Right atrium auricular region (tissue), 2 donors: ENCODE results near the gene ATG7. TPM values are rescaled to one million over a fixed set of nuclear protein-coding genes. Genes with fewer than 3 reads are reported as not detected.

Experiments
- DNase-seq: peaks from one replicate; pipeline ENCODE4 v3.0.0-alpha.2; 2019; ENCODE audit warnings: low spot score
- H3K27ac ChIP-seq, 2 donors: fragments of 200-600 bp; sonication (generic); 1 replicate in 1 of 2; 2 replicates in 1 of 2; pipeline ENCODE4 v1.5.1; 2016 to 2019
- H3K27me3 ChIP-seq, 2 donors: fragments of 200-600 bp; sonication (generic); one replicate each; pipeline versions ENCODE4 v1.5.1 to v1.6.0; 2017 to 2019
- H3K36me3 ChIP-seq: fragments of 200-600 bp; sonication (generic); one replicate; pipeline ENCODE4 v1.5.1; 2016
- H3K4me1 ChIP-seq, 2 donors: fragments of 200-600 bp; sonication (generic); one replicate each; pipeline versions ENCODE4 v1.5.1 to v1.6.0; 2017 to 2019
- H3K4me3 ChIP-seq, 2 donors: fragments of 200-600 bp; sonication (generic); 1 replicate in 1 of 2; 2 replicates in 1 of 2; pipeline ENCODE4 v1.5.1; 2017 to 2019; ENCODE audit warnings: mild to moderate bottlenecking in 1 of 2, moderate library complexity in 1 of 2
- H3K9me3 ChIP-seq, 2 donors: fragments of 200-600 bp; sonication (generic); one replicate each; pipeline ENCODE4 v1.5.1; 2019
- total RNA-seq, 2 donors: library from RNA; depleted of rRNA; stranded (reverse); fragments of >200 nt; gene quantifications; one replicate each; pipeline ENCODE4 v1.1.0, GENCODE V29; 2016
- TF ChIP-seq, protein P1 (sequence below), 2 donors: fragments of 200-600 bp; sonication (generic); IDR thresholded peaks; one replicate each; pipeline ENCODE4 v1.5.1; 2019; ENCODE audit warnings: antibody characterized with exemption in 2 of 2

The ATG7 gene
- total RNA-seq, 2 donors from 2014 or later, result 15.2 to 23.8 TPM

GRCh38 chr3:11239796-11240195 is 32.4 kb upstream of the ATG7 start:
- DNase-seq, result no peak
- no peaks in the 10 kb centered on the region for H3K36me3 ChIP-seq
- H3K4me1 ChIP-seq, result no peaks in the 10 kb centered on the region
- TF ChIP-seq, protein P1, sequence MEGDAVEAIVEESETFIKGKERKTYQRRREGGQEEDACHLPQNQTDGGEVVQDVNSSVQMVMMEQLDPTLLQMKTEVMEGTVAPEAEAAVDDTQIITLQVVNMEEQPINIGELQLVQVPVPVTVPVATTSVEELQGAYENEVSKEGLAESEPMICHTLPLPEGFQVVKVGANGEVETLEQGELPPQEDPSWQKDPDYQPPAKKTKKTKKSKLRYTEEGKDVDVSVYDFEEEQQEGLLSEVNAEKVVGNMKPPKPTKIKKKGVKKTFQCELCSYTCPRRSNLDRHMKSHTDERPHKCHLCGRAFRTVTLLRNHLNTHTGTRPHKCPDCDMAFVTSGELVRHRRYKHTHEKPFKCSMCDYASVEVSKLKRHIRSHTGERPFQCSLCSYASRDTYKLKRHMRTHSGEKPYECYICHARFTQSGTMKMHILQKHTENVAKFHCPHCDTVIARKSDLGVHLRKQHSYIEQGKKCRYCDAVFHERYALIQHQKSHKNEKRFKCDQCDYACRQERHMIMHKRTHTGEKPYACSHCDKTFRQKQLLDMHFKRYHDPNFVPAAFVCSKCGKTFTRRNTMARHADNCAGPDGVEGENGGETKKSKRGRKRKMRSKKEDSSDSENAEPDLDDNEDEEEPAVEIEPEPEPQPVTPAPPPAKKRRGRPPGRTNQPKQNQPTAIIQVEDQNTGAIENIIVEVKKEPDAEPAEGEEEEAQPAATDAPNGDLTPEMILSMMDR (IDR thresholded peaks at IDR 0.05), result no peak
- H3K9me3 ChIP-seq, result no peaks in the 10 kb centered on the region
- no peaks in the 10 kb centered on the region for H3K27me3 ChIP-seq
- H3K4me3 ChIP-seq, result no peak overlapping the region
- no peak overlapping the region for H3K27ac ChIP-seq

DNA sequence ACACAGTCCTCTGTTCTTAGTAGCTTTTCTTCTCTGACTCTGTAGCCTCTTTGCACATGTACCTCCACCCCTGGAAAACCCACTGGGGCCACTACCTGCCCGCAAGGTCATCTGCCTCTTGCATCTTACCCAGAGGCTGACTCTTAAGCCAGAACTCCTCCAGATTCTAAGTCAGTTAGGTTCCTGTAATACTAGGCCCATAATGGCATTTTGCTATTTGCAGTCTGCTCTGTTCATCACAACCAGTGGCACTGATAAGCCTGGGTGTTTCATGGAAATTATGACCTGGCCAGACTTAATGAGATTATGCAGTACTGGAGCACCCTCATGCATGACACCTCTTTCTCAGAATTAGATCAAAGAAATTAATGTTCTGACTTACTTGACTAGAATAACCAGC is 31.7 kb upstream of the ATG7 start:
- DNase-seq, result no peak
- TF ChIP-seq, protein P1 (IDR thresholded peaks at IDR 0.05), result no peak
- H3K4me1 ChIP-seq, result no peaks in the 10 kb centered on the region
- H3K27ac ChIP-seq, result no peak overlapping the region
- no peak overlapping the region for H3K4me3 ChIP-seq
- H3K27me3 ChIP-seq, result no peaks in the 10 kb centered on the region
- H3K36me3 ChIP-seq, result no peaks in the 10 kb centered on the region
- no peaks in the 10 kb centered on the region for H3K9me3 ChIP-seq

GRCh38 chr3:11244121-11244677 is 28.0 kb upstream of the ATG7 start:
- no peak for DNase-seq
- no peaks in the 10 kb centered on the region for H3K27me3 ChIP-seq
- H3K36me3 ChIP-seq, result no peaks in the 10 kb centered on the region
- H3K27ac ChIP-seq, result no peak overlapping the region
- no peaks in the 10 kb centered on the region for H3K4me1 ChIP-seq
- TF ChIP-seq, protein P1 (IDR thresholded peaks at IDR 0.05), result no peak
- H3K9me3 ChIP-seq, result no peaks in the 10 kb centered on the region
- no peak overlapping the region for H3K4me3 ChIP-seq

GRCh38 chr3:11245276-11245675 is 26.9 kb upstream of the ATG7 start:
- Histone ChIP-seq H3K27me3 (no peaks in the 10 kb centered on the region), H3K27ac (no peak overlapping the region), H3K36me3 (no peaks in the 10 kb centered on the region), H3K4me3 (no peak overlapping the region), H3K9me3 (no peaks in the 10 kb centered on the region), H3K4me1 (no peaks in the 10 kb centered on the region)
- TF ChIP-seq, protein P1 (IDR thresholded peaks at IDR 0.05), result no peak
- no peak for DNase-seq

DNA sequence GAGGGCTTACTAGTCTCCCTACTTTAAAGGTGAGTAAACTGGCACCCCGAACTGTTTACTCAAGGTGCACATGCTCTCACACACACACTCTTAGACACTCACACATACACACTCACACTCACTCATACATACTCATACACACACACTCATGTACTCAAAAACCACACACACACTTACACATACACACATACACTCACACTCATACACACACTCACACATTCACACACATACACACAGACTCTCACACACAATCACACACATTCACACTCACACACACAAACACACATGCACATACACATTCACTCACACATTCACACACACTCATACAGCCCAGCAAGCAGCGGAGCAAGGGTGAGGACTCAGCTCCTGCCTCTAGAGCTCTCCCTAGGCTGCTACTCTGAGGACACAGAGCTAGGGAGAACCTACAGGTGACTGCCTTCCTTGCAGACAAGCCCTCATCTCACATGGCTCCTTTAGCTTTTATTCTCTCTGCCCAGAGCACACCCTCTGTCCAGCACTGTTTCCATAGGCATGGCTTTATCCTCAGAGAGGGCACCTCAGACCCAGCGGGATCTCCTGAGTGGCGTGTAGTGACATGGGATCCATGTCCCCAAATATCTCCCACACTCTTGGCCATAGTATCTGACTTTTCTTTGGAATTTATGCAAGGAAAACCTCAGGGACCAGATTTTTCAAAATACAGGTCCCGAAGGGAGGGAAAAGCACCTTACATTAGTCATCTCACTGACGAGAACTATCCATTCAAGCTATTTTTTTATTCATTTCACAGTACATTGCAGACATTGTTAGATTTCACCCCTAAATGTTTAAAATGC is 26.2 kb upstream of the ATG7 start:
- no peak for DNase-seq
- H3K4me1 ChIP-seq, result no peaks in the 10 kb centered on the region
- no peak overlapping the region for H3K27ac ChIP-seq
- H3K4me3 ChIP-seq, result no peak overlapping the region
- TF ChIP-seq, protein P1 (IDR thresholded peaks at IDR 0.05), result no peak
- no peaks in the 10 kb centered on the region for H3K27me3 ChIP-seq
- no peaks in the 10 kb centered on the region for H3K36me3 ChIP-seq
- H3K9me3 ChIP-seq, result no peaks in the 10 kb centered on the region
